ENCODE results near the gene CFAP58. TPM values are rescaled to one million over a fixed set of nuclear protein-coding genes. Genes with fewer than 3 reads are reported as not detected.

The CFAP58 gene
- total RNA-seq, 1 experiment from 2014 or later = 0.63 TPM

DNA sequence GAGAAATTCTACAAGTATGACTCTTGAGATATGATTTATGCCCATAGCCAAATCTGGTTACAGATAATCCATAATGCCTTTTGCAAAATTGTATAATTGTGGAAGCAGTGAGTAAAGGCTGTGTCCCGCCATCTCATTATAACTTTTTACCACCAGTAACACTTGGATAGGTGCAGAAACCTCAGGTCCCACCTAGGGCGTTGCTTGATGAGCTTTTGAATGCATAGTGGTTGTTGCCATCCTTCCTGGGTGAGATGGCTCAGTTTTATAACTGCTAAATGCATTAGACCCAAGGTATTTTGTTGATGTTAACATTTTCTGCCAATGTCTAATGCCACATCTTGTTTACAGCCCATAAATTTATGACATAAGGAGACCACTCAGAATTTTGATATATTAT, 42.9 kb downstream of the CFAP58 start:
- Histone ChIP-seq H3K79me1 (ENCODE audit: insufficient read depth, low read depth, low read length, poor library complexity, severe bottlenecking) (no peaks in the 10 kb centered on the region), H4K8ac (replicated peaks; ENCODE audit: insufficient read length, low read depth, low read length) (no peak overlapping the region), H3K4me1 (ENCODE audit: insufficient read depth, low read length) (no peaks in the 10 kb centered on the region), H3K23me2 (ENCODE audit: insufficient read length, low read depth, low read length, poor library complexity, severe bottlenecking) (no peaks in the 10 kb centered on the region), H4K20me1 (ENCODE audit: control insufficient read depth, insufficient read depth, insufficient read length) (peaks cover 4% of the 10 kb centered on the region), H2BK5ac (ENCODE audit: insufficient read length, low read length) (no peak overlapping the region), H2BK15ac (ENCODE audit: low read depth, low read length) (no peak overlapping the region), H3K4ac (ENCODE audit: low read depth, low read length) (no peak overlapping the region), H4K91ac (ENCODE audit: insufficient read length, low read depth, low read length) (no peak overlapping the region), H3K27me3 (ENCODE audit: insufficient read depth, low read length) (no peaks in the 10 kb centered on the region), H3K9ac (ENCODE audit: extremely low read depth, insufficient read length, low read length) (no peak overlapping the region), H3K56ac (ENCODE audit: insufficient read length, low read depth, low read length) (no peak overlapping the region), H2BK12ac (ENCODE audit: insufficient read length, low read depth, low read length) (no peak overlapping the region), H3K27ac (ENCODE audit: insufficient read length, low read depth, low read length) (no peak overlapping the region), H3K23ac (ENCODE audit: insufficient read length, low read depth, low read length) (no peak overlapping the region), H3K9me3 (ENCODE audit: control insufficient read depth, low read depth, low read length) (no peaks in the 10 kb centered on the region), H2AK5ac (ENCODE audit: insufficient read length, low read length) (no peak overlapping the region), H3T11ph (ENCODE audit: low read length) (no peak overlapping the region), H3K18ac (ENCODE audit: insufficient read length, low read depth, low read length) (no peak overlapping the region), H4K5ac (ENCODE audit: insufficient read length, low read depth, low read length) (no peak overlapping the region), H2AFZ (ENCODE audit: low read length) (no peak overlapping the region), H3K4me2 (ENCODE audit: insufficient read depth, insufficient read length, low read length) (no peak overlapping the region), H2BK20ac (ENCODE audit: low read depth, low read length, poor library complexity, severe bottlenecking) (no peak overlapping the region), H3K14ac (ENCODE audit: insufficient read depth, low read length) (no peak overlapping the region), H3K79me2 (ENCODE audit: insufficient read depth, low read length) (no peaks in the 10 kb centered on the region), H2BK120ac (ENCODE audit: low read depth, low read length, poor library complexity, severe bottlenecking) (no peak overlapping the region)
- no CpG with 5 or more reads among the region's 2 CpGs for WGBS (ENCODE audit: extremely low coverage, insufficient read length, low lambda C conversion rate)
- TF ChIP-seq, protein P1, sequence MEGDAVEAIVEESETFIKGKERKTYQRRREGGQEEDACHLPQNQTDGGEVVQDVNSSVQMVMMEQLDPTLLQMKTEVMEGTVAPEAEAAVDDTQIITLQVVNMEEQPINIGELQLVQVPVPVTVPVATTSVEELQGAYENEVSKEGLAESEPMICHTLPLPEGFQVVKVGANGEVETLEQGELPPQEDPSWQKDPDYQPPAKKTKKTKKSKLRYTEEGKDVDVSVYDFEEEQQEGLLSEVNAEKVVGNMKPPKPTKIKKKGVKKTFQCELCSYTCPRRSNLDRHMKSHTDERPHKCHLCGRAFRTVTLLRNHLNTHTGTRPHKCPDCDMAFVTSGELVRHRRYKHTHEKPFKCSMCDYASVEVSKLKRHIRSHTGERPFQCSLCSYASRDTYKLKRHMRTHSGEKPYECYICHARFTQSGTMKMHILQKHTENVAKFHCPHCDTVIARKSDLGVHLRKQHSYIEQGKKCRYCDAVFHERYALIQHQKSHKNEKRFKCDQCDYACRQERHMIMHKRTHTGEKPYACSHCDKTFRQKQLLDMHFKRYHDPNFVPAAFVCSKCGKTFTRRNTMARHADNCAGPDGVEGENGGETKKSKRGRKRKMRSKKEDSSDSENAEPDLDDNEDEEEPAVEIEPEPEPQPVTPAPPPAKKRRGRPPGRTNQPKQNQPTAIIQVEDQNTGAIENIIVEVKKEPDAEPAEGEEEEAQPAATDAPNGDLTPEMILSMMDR (conservative IDR thresholded peaks at IDR 0.05) = no peak
- Mint-ChIP-seq H3K27me3 (ENCODE audit: low read depth) (no peaks in the 10 kb centered on the region; the same call in 1 of the 2 replicates), H3K4me1 (peaks cover 0 to 2% of the 10 kb centered on the region in 2 experiments; a peak in 1 of 4 replicates), H3K9me3 (no peaks in the 10 kb centered on the region), H3K27ac (no peak overlapping the region), H3K36me3 (ENCODE audit: insufficient read depth in 1 of 3, low read depth in 3 of 3) (no peaks in the 10 kb centered on the region), H3K4me3 (no peak overlapping the region)
- no peak for DNase-seq
